Fibroblast of gingiva (primary cell): ENCODE results near the gene DNAH5.
"Not testable (repeated sequence)": the region's sequence is repeated elsewhere in the genome, so short reads cannot be mapped to it uniquely, and the experiment has no call there.

ENCODE experiments used
- DNase-seq: peaks from one replicate; pipeline ENCODE4 v3.0.0-alpha.2; 2011; ENCODE audit warnings: low read depth

Gene DNAH5

GRCh38 chr5:13944560-13945199 is at the start of gene DNAH5:
TSS of gene DNAH5 (minus strand) at chr5:13944688. CDS start at chr5:13944438, 250 bp downstream.
- no peak for DNase-seq

DNA sequence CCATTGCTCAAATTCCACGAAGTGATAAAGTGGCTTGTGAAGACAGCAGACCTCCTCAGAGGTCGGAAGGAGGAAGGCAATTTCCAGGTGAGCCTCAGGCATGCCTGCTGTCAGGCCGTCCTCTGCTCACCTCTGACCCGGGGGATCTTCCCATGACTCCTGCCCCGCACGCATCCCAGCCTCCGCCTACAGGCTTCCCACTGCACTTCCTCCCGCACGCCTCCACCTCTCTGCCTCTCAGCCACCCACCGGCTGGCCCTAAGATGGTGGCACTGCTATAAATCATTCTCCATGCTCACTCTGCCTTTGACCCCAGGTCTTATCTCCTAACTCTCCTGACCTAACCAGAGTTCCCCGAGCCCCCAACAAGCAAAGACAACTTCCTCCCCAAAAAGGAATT is 49.4 kb upstream of the DNAH5 start:
- no peak for DNase-seq

DNA sequence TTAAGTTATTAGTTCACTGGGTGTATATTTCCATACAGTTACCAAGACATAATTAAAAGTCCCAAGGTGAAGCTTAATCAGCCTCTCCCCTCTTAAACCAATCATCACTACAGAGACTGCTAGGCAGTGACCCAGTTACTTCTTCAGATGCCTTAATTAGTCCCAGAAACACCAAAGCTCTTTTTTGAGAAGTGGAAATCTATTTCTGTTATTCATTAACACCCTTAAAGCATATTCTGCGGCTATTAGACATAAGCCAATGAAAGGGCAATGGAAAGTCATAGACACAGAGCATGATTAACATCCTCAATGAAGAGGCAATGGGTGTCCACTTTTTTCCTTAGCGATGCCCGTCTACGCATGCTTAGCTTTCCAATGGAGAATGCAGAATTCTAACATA is 48.3 kb upstream of the DNAH5 start:
- no peak for DNase-seq

- DNase-seq = no peak
These were observed 46.9 kb upstream of the DNAH5 start for GRCh38 chr5:13991365-13991764.

DNA sequence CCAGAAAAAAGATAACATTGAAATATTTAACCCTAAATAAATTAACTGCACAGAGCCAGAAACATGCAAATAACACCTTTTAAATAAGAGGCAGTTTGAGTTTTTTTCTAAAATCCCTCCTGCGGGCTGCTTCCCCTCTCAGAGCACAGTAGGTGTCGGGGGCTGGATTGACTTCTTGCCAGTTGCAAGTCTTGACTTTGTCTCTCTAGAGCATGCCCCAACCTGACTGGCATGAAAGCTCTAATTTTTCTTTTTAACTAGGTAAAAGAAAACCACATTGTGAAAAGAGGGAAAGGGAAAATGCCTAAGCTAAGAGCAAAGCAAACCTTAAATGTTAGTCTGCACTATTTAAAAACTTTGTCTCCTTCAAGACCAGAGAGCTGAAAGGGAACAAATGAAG is 46.4 kb upstream of the DNAH5 start:
- no peak for DNase-seq

DNA sequence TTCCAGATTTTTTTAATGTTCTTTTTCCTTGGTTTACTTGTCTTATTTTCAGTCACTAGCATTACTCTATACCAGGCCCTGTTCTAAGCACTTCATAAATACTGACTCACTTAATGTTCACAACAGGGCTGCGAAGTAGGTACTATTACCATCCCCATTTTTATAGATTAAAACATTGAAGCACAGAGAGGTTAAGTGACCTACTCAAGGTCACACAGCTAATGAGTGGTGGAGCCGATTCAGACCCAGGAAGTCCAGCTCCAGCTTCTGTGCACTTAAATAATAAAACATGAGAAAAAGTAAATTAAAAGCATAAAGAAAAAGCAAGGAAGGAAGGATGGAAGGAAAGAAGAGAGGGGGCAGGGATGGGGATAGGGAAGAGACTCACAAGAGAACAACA is 45.3 kb upstream of the DNAH5 start:
- no peak for DNase-seq

DNA sequence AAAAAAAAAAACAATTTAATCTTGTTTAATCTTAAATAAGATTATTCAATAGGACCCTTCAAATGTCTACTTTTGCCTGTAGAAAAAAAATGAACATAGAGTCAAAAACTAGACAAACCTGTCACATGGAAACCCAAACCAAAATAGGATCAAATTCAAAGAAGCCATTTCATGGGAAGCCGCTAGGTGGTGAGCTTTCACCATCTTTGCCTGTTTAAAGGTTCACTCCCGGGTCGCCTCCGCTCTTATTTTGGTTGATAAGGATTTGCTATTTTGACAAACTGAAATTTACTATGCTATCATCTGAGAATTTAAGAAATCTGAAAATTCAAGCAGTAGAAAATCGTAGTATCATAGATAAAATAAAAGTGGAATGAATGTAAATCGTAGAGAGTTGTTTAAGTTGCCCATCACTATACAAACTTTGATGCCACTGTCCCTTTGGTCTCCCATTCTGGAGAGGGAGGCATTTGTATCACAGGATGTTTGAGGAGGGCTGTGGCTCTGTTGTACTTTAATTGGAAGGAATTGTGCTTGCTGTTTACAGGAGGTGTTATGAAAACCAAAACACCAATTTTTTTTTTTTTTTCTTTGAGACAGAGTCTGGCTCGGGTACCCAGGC is 43.5 kb upstream of the DNAH5 start:
- peak; percentile 38 for DNase-seq

DNA sequence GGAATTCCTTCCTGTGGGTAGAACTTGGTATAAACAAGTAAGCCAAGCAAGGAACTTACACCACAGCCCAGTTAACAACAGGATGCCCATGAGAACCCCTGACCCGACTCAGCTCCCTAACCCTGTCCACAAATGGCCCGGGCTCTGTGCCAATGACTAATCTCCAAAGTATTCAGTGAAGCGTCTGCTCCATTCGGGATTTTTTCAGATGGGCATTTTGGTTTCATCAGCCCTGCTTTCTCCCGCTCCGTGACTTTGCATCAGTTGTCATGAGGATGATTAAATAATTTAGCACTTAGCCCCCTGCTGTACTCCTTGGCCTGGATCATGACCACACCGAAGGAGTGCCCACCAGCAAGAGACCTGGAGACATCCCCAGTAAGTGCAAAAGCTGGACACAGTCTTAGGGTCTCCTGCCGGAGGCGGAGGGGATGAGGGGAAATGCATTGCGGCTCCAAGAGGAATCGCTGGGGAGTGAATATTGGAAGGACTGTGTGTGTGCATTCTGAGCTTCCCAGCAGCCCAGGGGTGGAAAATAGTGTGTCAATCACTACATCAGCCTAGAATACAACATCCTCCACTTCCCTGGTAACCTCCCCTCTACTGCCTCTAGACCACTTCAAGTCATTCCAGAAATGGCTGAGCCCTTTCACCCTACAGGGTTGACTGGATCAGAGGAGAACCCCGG is 41.4 kb upstream of the DNAH5 start:
- DNase-seq = peak; percentile 77

DNA sequence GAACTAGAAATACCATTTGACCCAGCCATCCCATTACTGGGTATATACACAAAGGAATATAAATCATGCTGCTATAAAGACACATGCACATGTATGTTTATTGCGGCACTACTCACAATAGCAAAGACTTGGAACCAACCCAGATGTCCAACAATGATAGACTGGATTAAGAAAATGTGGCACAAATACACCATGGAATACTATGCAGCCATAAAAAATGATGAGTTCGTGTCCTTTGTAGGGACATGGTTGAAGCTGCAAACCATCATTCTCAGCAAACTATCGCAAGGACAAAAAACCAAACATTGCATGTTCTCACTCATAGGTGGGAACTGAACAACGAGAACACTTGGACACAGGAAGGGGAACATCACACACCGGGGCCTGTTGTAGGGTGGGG is 40.4 kb upstream of the DNAH5 start:
- not testable (repeated sequence) for DNase-seq

GRCh38 chr5:13976867-13977830 is 32.7 kb upstream of the DNAH5 start:
- no peak for DNase-seq

GRCh38 chr5:13976223-13976622 is 31.7 kb upstream of the DNAH5 start:
- no peak for DNase-seq

DNA sequence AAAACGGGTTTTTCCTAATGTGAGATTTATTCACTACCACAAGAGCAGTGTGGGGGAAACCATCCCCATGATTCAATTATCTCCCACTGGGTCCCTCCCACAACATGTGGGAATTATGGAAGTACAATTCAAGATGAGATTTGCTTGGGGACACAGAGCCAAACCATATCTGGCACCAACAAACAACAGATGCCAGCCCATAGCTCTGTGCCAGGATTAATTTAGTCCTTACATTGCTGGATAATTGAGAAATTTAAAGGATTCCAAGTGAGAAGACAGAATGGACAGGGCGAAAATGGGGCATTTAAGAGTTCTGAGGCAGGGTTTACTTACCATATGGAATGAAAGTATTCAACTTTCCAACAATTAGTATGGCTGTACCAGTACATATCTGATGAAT is 30.8 kb upstream of the DNAH5 start:
- no peak for DNase-seq

DNA sequence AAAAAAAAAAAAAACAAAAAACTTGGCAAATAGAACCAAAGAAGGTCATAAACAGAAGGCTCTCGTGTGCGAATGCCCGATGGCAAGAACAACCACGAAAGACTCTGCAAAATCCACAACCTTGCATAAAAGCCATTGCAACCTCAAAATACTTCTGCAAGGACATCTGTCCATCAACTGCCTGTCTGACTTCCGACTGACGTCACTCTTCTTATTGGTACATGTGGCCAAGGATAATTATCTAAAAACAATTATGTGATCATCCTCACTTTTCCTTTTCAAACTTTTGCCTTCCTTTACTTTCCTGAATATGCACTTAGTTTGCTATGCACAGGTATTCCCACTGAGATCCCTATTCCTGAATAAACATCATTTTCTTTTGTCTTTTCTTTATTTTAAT is 29.2 kb upstream of the DNAH5 start:
- DNase-seq = no peak

- DNase-seq = no peak
These were observed 27.5 kb upstream of the DNAH5 start for GRCh38 chr5:13972029-13972428.

DNA sequence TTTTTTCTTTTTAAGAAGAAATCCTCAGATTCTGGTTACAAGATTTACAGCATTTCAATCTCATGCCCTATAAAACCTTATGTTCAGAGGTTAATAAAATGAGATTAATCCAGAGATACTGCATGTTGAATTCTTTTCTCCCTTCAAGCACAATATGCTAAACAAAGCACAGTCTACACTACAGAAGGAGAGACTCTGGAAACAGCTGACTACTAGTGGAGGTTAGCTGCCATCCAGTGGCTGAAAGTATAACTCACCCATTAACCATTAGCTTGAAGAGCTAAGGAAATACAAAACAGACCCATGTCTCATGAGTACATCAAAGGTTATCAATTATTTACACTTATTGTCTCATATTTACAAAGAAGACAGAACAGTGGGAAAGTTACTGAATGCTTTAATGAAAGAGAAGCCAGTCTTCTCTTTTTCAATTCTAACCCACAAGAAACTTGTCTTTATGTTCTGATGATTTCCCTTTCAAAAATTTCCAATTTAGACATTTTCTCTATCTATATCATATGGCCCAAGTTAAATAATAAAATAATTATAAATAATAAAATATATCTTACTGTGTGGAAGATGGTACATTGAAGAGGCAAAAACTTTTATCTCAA is 12.7 kb upstream of the DNAH5 start:
- peak; percentile 42 for DNase-seq

DNA sequence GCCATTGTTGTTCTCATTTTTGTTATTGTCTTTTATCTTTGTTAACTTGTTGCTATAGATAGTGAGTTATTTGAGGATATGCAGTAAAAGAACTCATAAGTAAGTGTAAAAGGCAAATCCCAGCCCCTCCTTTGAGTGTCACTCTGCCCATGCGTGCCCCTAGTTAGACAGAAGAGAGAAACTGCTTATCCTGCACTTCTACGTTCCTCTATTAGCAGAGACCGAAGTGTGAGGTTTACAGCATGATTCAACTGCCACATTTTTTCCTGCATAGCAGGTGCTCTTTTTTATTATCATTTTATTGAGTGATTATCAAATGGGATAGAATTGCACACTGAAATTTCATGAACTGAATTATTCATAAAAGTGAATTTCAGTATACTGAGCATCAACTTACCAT is 12.0 kb upstream of the DNAH5 start:
- no peak for DNase-seq

DNA sequence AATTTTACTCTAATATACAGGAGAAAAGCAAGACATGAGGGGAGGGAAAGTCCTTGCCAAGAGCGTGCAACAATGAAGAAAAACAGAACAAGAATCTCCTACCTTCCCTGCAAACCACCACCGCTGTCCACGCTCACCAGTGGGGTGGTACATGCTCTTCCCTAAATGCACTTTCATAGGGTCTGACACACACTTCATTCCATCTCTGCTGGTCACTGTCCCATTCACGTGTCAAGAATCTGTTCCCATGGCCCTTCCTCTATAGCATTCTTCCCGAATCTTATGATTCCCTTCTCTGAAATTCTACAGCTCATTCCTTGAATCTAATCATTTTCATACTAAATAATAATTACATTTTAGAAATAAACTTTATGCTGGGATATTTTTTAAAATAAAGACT is 11.4 kb upstream of the DNAH5 start:
- no peak for DNase-seq

- DNase-seq = peak; percentile 74
These were observed 1.6 kb upstream of the DNAH5 start for GRCh38 chr5:13946111-13946510.

DNA sequence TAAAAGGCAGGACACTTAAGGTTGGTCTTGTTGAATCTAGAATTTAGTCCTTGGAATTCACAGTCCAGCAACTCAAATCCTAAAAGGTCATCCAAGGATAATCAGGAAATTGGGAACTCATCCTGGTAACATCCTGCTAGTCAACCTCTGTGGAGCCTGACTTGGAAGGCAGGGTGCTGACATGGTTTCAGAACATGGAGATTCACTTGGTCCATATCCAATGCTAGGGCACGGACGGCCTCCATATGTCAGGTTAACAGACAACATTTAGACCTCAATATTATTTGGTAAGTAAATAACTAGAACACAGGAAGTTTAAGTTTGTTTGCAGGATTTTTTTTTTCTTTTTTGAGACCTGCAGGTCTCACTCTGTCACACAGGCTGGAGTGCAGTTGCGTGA is 783 bp upstream of the DNAH5 start:
- DNase-seq = no peak

- no peak for DNase-seq
These were observed 812 bp downstream of the DNAH5 start for GRCh38 chr5:13943676-13944075.

DNA sequence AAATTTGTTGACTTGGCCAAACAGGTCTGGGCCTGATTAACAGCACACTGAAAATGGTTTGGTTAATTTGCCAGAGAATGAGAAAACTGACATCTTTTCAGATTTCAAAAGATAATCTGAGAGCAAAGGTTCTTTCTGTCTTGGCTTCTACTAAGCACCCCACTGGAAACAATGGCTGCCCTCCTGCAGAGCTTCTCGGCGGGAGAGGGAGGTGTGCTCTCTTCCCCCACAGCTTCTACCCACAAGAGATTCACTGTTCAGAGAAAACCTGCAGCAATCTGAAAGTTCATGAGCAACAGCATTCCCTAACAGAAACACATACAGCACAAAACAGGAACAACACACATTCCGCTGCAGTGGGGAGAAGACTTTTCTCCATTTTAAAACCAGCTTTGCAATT is 3.0 kb downstream of the DNAH5 start:
- no peak for DNase-seq

DNA sequence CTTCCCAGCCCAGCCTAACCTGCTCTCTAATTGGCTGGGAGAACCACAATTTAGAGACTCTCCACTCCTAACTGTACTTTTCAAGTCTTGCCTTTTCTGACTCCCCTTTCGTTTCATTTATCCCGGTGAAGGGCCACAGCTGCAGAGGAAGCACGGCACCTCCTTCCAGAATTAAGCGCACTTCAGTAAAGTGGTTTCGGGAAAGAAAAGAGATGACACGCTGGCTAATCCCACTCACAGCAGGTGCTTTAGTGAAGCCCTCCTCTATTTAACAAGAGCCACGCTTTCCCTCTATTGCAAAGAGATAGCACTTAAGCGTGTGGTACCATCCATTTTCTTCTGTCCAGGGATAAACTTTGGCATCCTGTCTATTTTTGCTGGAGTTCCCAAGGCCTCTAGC is 4.8 kb downstream of the DNAH5 start:
- DNase-seq = no peak
